K562 (cell line): Measurements from ENCODE around the gene PLD3. TPM values are rescaled to one million over a fixed set of nuclear protein-coding genes. Genes with fewer than 3 reads are reported as not detected.

Source experiments
- CREB1 ChIP-seq, 2 experiments: sonication (generic) in 1 of 2; formaldehyde crosslinking in 1 of 2; IDR thresholded peaks; 2 replicates each; pipeline versions ENCODE4 v1.6.1 to v1.8.0; 2012 to 2022; ENCODE audit warnings: inconsistent platforms in 1 of 2, mild to moderate bottlenecking in 1 of 2, missing genetic modification reagents in 1 of 2, moderate library complexity in 1 of 2
- E2F8 ChIP-seq: fragments of 450-650 bp; IDR thresholded peaks from 2 replicates; pipeline ENCODE4 v1.7.1; 2018; ENCODE audit warnings: mild to moderate bottlenecking, low read depth; ENCODE audit not compliant: partially characterized antibody
- FOXK2 ChIP-seq, 2 experiments: fragments of 450-650 bp; IDR thresholded peaks in 1 of 2; conservative IDR thresholded peaks in 1 of 2; 2 replicates each; pipeline ENCODE4 v1.6.1; 2016; ENCODE audit warnings: low read depth in 2 of 2, mild to moderate bottlenecking in 1 of 2
- ZBTB40 ChIP-seq, 2 experiments: fragments of 450-650 bp in 1 of 2; sonication (generic) in 1 of 2; formaldehyde crosslinking in 1 of 2; IDR thresholded peaks; 2 replicates each; pipeline versions ENCODE4 v1.7.1 to v1.9.0; 2016 to 2022; ENCODE audit warnings: inconsistent platforms in 1 of 2, mild to moderate bottlenecking in 1 of 2, missing genetic modification reagents in 1 of 2
- ZNF584 ChIP-seq: fragments of 200-800 bp; sonication (Bioruptor generic); IDR thresholded peaks from 2 replicates; pipeline ENCODE4 v1.6.1; 2016; ENCODE audit warnings: low read depth, mild to moderate bottlenecking, missing genetic modification characterization, missing compliant biosample characterization
- polyA plus RNA-seq, 8 experiments: library from polyadenylated mRNA; depleted of rRNA in 4 of 8; stranded (reverse) in 5 of 8; unstranded in 3 of 8; fragments of >200 nt; fragmentation: Nextera tagmentation in 2 of 8; fragmentation: Illumina TruSeq in 1 of 8; extraction: Ambion mirVana in 2 of 8; extraction: Trizol in 1 of 8; gene quantifications; 2 replicates each; pipeline versions ENCODE4 v1.2.1 to v1.2.3, GENCODE V29; 2011 to 2014; ENCODE audit warnings: inconsistent platforms in 1 of 8, missing spikeins in 1 of 8
- total RNA-seq, 7 experiments: library from RNA; depleted of rRNA in 6 of 7; stranded (reverse); fragments of >200 nt in 6 of 7; fragmentation: Illumina TruSeq in 2 of 7; extraction: Trizol in 2 of 7; gene quantifications; 2 replicates each; pipeline versions ENCODE4 v1.2.1 to v1.2.3, GENCODE V29; 2011 to 2021; ENCODE audit warnings: low replicate concordance in 1 of 7

PLD3 gene
- total and polyA plus RNA-seq, 9 of the 15 experiments (the other 6 are each of a cell fraction or from before 2014, with no cell fraction given): 2.3 to 128 (median 72.7) TPM

GRCh38 chr19:40348961-40349507, 539 bp downstream of the PLD3 start (continued):
- peak; percentile 34; the same call in 1 of the 2 replicates for TF ChIP-seq ZBTB40 (IDR thresholded peaks at IDR 0.05)
- TF ChIP-seq ZBTB40 (CRISPR knock-in tag; IDR thresholded peaks at IDR 0.05): no peak
- TF ChIP-seq ZNF584 (CRISPR knock-in tag): 0 out of 2 replicates have a peak, but pooled peaks have one; percentile 11
- TF ChIP-seq E2F8: peak; percentile 53
- peak in 1 of 2 experiments; percentile 46; a peak in 3 of 4 replicates for TF ChIP-seq FOXK2 (conservative IDR thresholded peaks at IDR 0.05 in 1 of 2, IDR thresholded peaks at IDR 0.05 in 1 of 2; ENCODE audit: low read depth in 2 of 2)
- peak; percentile 47; the same call in 1 of the 2 replicates for TF ChIP-seq CREB1 (IDR thresholded peaks at IDR 0.05)
- no peak for TF ChIP-seq CREB1 (CRISPR knock-in tag; IDR thresholded peaks at IDR 0.05)
